Loucy (cell line): ENCODE data around the gene GSDMA.
A peak's percentile ranks its signal among the peaks of the same experiment; 100 is the strongest.

Experiments
- H2AFZ ChIP-seq: fragments of 200-600 bp; sonication (generic); 2 replicates; pipeline ENCODE4 v1.6.0; 2016; ENCODE audit warnings: antibody characterized with exemption, mild to moderate bottlenecking, low read length, moderate library complexity
- H3F3A ChIP-seq: fragments of 200-600 bp; 2 replicates; pipeline ENCODE4 v1.6.0; 2016; ENCODE audit warnings: antibody characterized with exemption, low read depth, mild to moderate bottlenecking
- H3K27me3 ChIP-seq: fragments of 200-600 bp; sonication (generic); 2 replicates; pipeline ENCODE4 v1.6.1; 2014; ENCODE audit warnings: low read length, mild to moderate bottlenecking; ENCODE audit not compliant: insufficient read depth, poor library complexity, severe bottlenecking
- H3K36me3 ChIP-seq: fragments of 200-600 bp; sonication (generic); 2 replicates; pipeline ENCODE4 v1.6.1; 2016; ENCODE audit warnings: low read length; ENCODE audit not compliant: insufficient read depth
- H3K4me1 ChIP-seq: fragments of 200-600 bp; sonication (generic); 2 replicates; pipeline ENCODE4 v1.5.1; 2014; ENCODE audit warnings: low read length, mild to moderate bottlenecking; ENCODE audit not compliant: insufficient read depth, poor library complexity, severe bottlenecking
- H3K4me2 ChIP-seq: fragments of 200-600 bp; sonication (generic); 2 replicates; pipeline ENCODE4 v1.6.0; 2014; ENCODE audit warnings: antibody characterized with exemption, low read length, low read depth, mild to moderate bottlenecking; ENCODE audit not compliant: poor library complexity, severe bottlenecking
- H3K4me3 ChIP-seq: fragments of 200-600 bp; sonication (generic); 2 replicates; pipeline ENCODE4 v1.5.1; 2014; ENCODE audit warnings: low read length, mild to moderate bottlenecking, mixed read lengths; ENCODE audit not compliant: poor library complexity, severe bottlenecking
- H3K79me2 ChIP-seq: fragments of 200-600 bp; sonication (generic); 2 replicates; pipeline ENCODE4 v1.6.1; 2014; ENCODE audit warnings: low read length; ENCODE audit not compliant: insufficient read depth
- H3K9ac ChIP-seq: fragments of 200-600 bp; sonication (generic); 2 replicates; pipeline ENCODE4 v1.6.0; 2014; ENCODE audit warnings: mild to moderate bottlenecking, low read depth, low read length, moderate library complexity; ENCODE audit not compliant: poor library complexity, severe bottlenecking
- H3K9me2 ChIP-seq: fragments of 200-600 bp; sonication (generic); replicated peaks from 2 replicates; pipeline ENCODE4 v1.6.1; 2016; ENCODE audit warnings: low read depth, low read length, mixed read lengths
- H3K9me3 ChIP-seq: fragments of 200-600 bp; sonication (generic); 2 replicates; pipeline ENCODE4 v1.6.1; 2014; ENCODE audit warnings: mild to moderate bottlenecking, antibody characterized with exemption, low read length, low read depth; ENCODE audit not compliant: insufficient read depth
- H4K20me1 ChIP-seq: fragments of 200-600 bp; sonication (generic); 2 replicates; pipeline ENCODE4 v1.6.0; 2014; ENCODE audit warnings: antibody characterized with exemption, low read length, mild to moderate bottlenecking; ENCODE audit not compliant: insufficient read depth, poor library complexity, severe bottlenecking
- EZH2phosphoT487 ChIP-seq: fragments of 200-600 bp; IDR thresholded peaks from 2 replicates; pipeline ENCODE4 v1.6.1; 2018; ENCODE audit warnings: antibody characterized with exemption, mild to moderate bottlenecking, moderate library complexity, borderline replicate concordance
- TF ChIP-seq, protein P1 (sequence below): fragments of 200-600 bp; sonication (generic); conservative IDR thresholded peaks from 2 replicates; pipeline ENCODE4 v1.5.1; 2014; ENCODE audit warnings: mild to moderate bottlenecking, antibody characterized with exemption, low read length

GSDMA gene

GRCh38 chr17:39916918-39917317 lies 45.9 kb upstream of the GSDMA start:
- Histone ChIP-seq H3K4me3 (no peak overlapping the region), H3F3A (no peaks in the 10 kb centered on the region), H3K4me1 (peaks cover 14% of the 10 kb centered on the region), H2AFZ (no peak overlapping the region), H3K79me2 (no peaks in the 10 kb centered on the region), H3K36me3 (peaks cover 2% of the 10 kb centered on the region; the same call in 1 of the 2 replicates), H3K4me2 (no peak overlapping the region), H4K20me1 (no peaks in the 10 kb centered on the region), H3K27me3 (no peaks in the 10 kb centered on the region), H3K9me2 (no peaks in the 10 kb centered on the region), H3K9me3 (no peaks in the 10 kb centered on the region), H3K9ac (no peak overlapping the region)
- TF ChIP-seq EZH2phosphoT487: no peak
- TF ChIP-seq, protein P1, sequence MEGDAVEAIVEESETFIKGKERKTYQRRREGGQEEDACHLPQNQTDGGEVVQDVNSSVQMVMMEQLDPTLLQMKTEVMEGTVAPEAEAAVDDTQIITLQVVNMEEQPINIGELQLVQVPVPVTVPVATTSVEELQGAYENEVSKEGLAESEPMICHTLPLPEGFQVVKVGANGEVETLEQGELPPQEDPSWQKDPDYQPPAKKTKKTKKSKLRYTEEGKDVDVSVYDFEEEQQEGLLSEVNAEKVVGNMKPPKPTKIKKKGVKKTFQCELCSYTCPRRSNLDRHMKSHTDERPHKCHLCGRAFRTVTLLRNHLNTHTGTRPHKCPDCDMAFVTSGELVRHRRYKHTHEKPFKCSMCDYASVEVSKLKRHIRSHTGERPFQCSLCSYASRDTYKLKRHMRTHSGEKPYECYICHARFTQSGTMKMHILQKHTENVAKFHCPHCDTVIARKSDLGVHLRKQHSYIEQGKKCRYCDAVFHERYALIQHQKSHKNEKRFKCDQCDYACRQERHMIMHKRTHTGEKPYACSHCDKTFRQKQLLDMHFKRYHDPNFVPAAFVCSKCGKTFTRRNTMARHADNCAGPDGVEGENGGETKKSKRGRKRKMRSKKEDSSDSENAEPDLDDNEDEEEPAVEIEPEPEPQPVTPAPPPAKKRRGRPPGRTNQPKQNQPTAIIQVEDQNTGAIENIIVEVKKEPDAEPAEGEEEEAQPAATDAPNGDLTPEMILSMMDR: no peak

GRCh38 chr17:39919087-39919683 lies 43.6 kb upstream of the GSDMA start:
- Histone ChIP-seq H3K36me3 (peaks cover 19% of the 10 kb centered on the region; the same call in 1 of the 2 replicates), H3K4me2 (no peak overlapping the region), H3K9ac (no peak overlapping the region), H3K4me1 (peaks cover 14% of the 10 kb centered on the region), H3K79me2 (peaks cover 12% of the 10 kb centered on the region; the same call in 1 of the 2 replicates), H3K27me3 (no peaks in the 10 kb centered on the region), H3K9me2 (no peaks in the 10 kb centered on the region), H3K9me3 (no peaks in the 10 kb centered on the region), H4K20me1 (no peaks in the 10 kb centered on the region), H3K4me3 (no peak overlapping the region), H2AFZ (no peak overlapping the region), H3F3A (no peaks in the 10 kb centered on the region)
- TF ChIP-seq, protein P1: no peak
- no peak for TF ChIP-seq EZH2phosphoT487

GRCh38 chr17:39920218-39921210 lies 42.3 kb upstream of the GSDMA start:
- Histone ChIP-seq H4K20me1 (peaks cover 13% of the 10 kb centered on the region), H3K36me3 (peaks cover 19% of the 10 kb centered on the region; the same call in 1 of the 2 replicates), H3K4me1 (peaks cover 26% of the 10 kb centered on the region), H3K4me2 (peak overlapping the region; percentile 41), H3K9me2 (no peaks in the 10 kb centered on the region), H3K27me3 (no peaks in the 10 kb centered on the region), H3K79me2 (peaks cover 25% of the 10 kb centered on the region), H3K9ac (no peak overlapping the region), H3K9me3 (no peaks in the 10 kb centered on the region), H2AFZ (no peak overlapping the region), H3F3A (no peaks in the 10 kb centered on the region), H3K4me3 (no peak overlapping the region)
- TF ChIP-seq, protein P1: no peak
- no peak for TF ChIP-seq EZH2phosphoT487
